GM19438 (cell line): ENCODE results near the gene TFAM.
"Not testable (repeated sequence)": the region's sequence is repeated elsewhere in the genome, so short reads cannot be mapped to it uniquely, and the experiment has no call there.

Source experiments
- ATAC-seq: cut with Tn5 transposase; IDR thresholded peaks from one replicate; pipeline ENCODE4 v1.9.1; 2021; ENCODE audit warnings: low read depth; ENCODE audit not compliant: unreplicated experiment

The TFAM gene

GRCh38 chr10:58372607-58373441, 12.4 kb upstream of the TFAM start:
- ATAC-seq, result no peak

GRCh38 chr10:58373442-58373827, 11.8 kb upstream of the TFAM start:
- ATAC-seq, result no peak

- no peak for ATAC-seq
Measured at GRCh38 chr10:58382489-58382995, 2.7 kb upstream of the TFAM start.

- ATAC-seq, result peak; percentile 39
Measured at GRCh38 chr10:58384095-58384494, 1.1 kb upstream of the TFAM start.

- peak; percentile 1 for ATAC-seq
Measured at GRCh38 chr10:58384544-58384998, 639 bp upstream of the TFAM start.

GRCh38 chr10:58385784-58386112, 538 bp downstream of the TFAM start:
- ATAC-seq, result peak; percentile 14

- ATAC-seq, result no peak
Measured at GRCh38 chr10:58389024-58389423, 3.8 kb downstream of the TFAM start.

- no peak for ATAC-seq
Measured at GRCh38 chr10:58393317-58393716, 8.1 kb downstream of the TFAM start.

- ATAC-seq, result no peak
Measured at GRCh38 chr10:58394471-58394870, 9.3 kb downstream of the TFAM start.

GRCh38 chr10:58396057-58396456, 10.8 kb downstream of the TFAM start:
- ATAC-seq, result no peak

GRCh38 chr10:58397830-58398229, 12.6 kb downstream of the TFAM start:
- ATAC-seq, result no peak

GRCh38 chr10:58399410-58399809, 14.2 kb downstream of the TFAM start:
- no peak for ATAC-seq

- ATAC-seq, result no peak
Measured at GRCh38 chr10:58400609-58401008, 15.4 kb downstream of the TFAM start.

- no peak for ATAC-seq
Measured at GRCh38 chr10:58404001-58404400, 18.8 kb downstream of the TFAM start.

GRCh38 chr10:58409956-58410610, 24.9 kb downstream of the TFAM start:
- ATAC-seq, result no peak

- ATAC-seq, result no peak
Measured at GRCh38 chr10:58412502-58412961, 27.3 kb downstream of the TFAM start.

- no peak for ATAC-seq
Measured at GRCh38 chr10:58414270-58415041, 29.2 kb downstream of the TFAM start.

- ATAC-seq, result no peak
Measured at GRCh38 chr10:58415757-58416156, 30.5 kb downstream of the TFAM start.

- not testable (repeated sequence) for ATAC-seq
Measured at GRCh38 chr10:58417902-58418301, 32.7 kb downstream of the TFAM start.

- ATAC-seq, result no peak
Measured at GRCh38 chr10:58424176-58424575, 39.0 kb downstream of the TFAM start.

- ATAC-seq, result not testable (repeated sequence)
Measured at GRCh38 chr10:58428436-58428835, 43.2 kb downstream of the TFAM start.
